Mammary epithelial cell (primary cell): ENCODE results near the gene GALNT11.

Experiments used
- CTCF ChIP-seq, 2 donors: IDR thresholded peaks in 1 of 2; conservative IDR thresholded peaks in 1 of 2; 2 replicates each; pipeline ENCODE4 v1.5.1; 2011 to 2012; ENCODE audit warnings: inconsistent platforms in 2 of 2, low read length in 2 of 2, mild to moderate bottlenecking in 2 of 2, control low read depth in 1 of 2, low read depth in 1 of 2; ENCODE audit not compliant: insufficient read depth in 1 of 2; ENCODE audit errors: extremely low read depth in 1 of 2
- EZH2 ChIP-seq: IDR thresholded peaks from 2 replicates; pipeline ENCODE4 v1.6.1; 2012; ENCODE audit warnings: low read length, inconsistent platforms, borderline replicate concordance

GRCh38 chr7:151981223-151981622 lies 44.3 kb upstream of the GALNT11 start:
- TF ChIP-seq EZH2 (no peak), CTCF (conservative IDR thresholded peaks at IDR 0.05 in 1 of 2, IDR thresholded peaks at IDR 0.05 in 1 of 2; ENCODE audit: extremely low read depth in 1 of 2, insufficient read depth in 1 of 2, low read depth in 1 of 2, low read length in 2 of 2) (no peak)
